ENCODE results near the gene SAA2.

The SAA2 gene

GRCh38 chr11:18248561-18248960, at the start of gene SAA2:
TSS of gene SAA2 (minus strand) at chr11:18248668. CDS start at chr11:18248011, 657 bp downstream.
- TF ChIP-seq, protein P1, sequence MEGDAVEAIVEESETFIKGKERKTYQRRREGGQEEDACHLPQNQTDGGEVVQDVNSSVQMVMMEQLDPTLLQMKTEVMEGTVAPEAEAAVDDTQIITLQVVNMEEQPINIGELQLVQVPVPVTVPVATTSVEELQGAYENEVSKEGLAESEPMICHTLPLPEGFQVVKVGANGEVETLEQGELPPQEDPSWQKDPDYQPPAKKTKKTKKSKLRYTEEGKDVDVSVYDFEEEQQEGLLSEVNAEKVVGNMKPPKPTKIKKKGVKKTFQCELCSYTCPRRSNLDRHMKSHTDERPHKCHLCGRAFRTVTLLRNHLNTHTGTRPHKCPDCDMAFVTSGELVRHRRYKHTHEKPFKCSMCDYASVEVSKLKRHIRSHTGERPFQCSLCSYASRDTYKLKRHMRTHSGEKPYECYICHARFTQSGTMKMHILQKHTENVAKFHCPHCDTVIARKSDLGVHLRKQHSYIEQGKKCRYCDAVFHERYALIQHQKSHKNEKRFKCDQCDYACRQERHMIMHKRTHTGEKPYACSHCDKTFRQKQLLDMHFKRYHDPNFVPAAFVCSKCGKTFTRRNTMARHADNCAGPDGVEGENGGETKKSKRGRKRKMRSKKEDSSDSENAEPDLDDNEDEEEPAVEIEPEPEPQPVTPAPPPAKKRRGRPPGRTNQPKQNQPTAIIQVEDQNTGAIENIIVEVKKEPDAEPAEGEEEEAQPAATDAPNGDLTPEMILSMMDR (IDR thresholded peaks at IDR 0.05; ENCODE audit: low read depth, low read length), result no peak
- no peak within 1 kb of the TSS for H3K4me3 ChIP-seq (ENCODE audit: low read depth, low read length)

DNA sequence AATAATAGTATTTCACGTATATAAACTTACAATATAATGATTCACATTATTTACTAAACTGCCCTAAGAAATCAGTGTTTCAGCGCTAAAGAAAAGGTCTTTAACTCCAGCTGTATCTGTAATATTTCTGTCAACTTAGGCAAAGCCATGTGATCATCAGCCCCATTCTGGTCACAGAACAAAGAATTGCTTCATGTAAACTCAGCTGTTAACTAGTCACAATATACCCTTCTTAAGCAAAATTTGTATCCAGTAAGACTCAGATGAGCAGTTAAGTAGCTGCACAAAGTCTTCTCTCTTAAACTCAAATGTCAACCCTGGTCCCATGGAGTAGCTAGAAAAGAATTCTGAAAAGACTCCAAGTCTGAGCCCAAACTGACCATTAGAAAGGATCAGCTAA, 46.8 kb upstream of the SAA2 start:
- no peak overlapping the region for H3K4me3 ChIP-seq (ENCODE audit: low read depth, low read length)
- TF ChIP-seq, protein P1 (IDR thresholded peaks at IDR 0.05; ENCODE audit: low read depth, low read length), result no peak

GRCh38 chr11:18294862-18295261, 46.4 kb upstream of the SAA2 start:
- no peak overlapping the region for H3K4me3 ChIP-seq (ENCODE audit: low read depth, low read length)
- TF ChIP-seq, protein P1 (IDR thresholded peaks at IDR 0.05; ENCODE audit: low read depth, low read length), result no peak

DNA sequence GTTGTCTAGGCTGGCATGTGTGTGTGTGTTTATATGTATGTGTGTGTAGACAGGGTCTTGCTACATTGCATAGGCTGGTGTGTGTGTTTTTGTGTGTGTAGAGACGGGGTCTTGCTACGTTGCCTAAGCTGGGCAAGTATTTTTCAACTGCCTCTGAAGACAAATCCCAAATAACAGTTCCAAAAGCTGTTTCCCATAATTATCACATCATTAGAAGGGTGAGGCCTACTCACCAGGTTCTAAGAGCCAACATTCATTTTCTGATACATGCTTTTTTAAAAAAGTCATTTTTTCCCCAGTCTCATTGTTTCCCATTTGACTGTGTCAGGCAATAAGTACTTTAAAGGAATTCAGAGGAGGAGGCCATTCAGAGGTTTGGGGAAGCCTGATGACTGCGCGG, 40.4 kb upstream of the SAA2 start:
- TF ChIP-seq, protein P1 (IDR thresholded peaks at IDR 0.05; ENCODE audit: low read depth, low read length), result no peak
- H3K4me3 ChIP-seq (ENCODE audit: low read depth, low read length), result no peak overlapping the region

DNA sequence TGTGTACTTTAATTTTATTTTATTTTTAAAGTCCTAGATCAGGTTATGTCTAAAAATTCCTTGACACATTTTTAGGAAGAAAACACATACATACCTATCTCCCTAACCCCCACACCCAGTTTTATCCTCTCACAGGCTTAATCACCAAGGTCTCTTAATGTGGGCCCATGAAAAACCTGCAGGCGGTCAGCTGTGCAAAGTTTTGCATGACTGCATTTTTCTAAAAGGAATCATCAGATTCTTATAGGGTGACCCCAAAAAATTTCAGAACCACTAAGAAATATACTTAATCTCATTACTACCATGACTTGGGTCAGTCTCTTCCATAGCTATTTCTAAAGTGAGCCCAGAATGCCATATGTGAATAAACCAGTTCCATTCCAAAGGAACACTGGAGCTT, 37.4 kb upstream of the SAA2 start:
- TF ChIP-seq, protein P1 (IDR thresholded peaks at IDR 0.05; ENCODE audit: low read depth, low read length), result no peak

DNA sequence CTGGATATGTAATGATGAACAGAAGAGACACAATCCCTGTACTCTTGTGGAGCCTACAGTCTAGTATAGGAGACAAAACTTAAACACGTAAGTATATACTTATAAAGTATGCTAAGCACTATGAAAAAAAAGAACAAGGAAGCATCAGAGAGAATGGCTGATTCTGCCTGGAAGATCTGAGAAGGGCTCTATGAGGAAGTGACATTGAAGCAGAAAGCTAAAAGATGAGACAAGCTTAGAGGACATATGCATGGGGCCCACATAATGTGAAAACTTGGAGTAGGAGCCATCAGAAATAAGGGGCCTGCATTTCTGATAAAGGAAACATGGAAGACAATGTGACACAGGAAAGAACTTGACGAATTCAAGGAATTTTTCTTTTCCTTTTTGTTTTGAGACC, 34.2 kb upstream of the SAA2 start:
- no peak overlapping the region for H3K4me3 ChIP-seq (ENCODE audit: low read depth, low read length)
- TF ChIP-seq, protein P1 (IDR thresholded peaks at IDR 0.05; ENCODE audit: low read depth, low read length), result no peak

More for the DNA sequence above, 37.4 kb upstream of the SAA2 start:
- no peak overlapping the region for H3K4me3 ChIP-seq (ENCODE audit: low read depth, low read length)

DNA sequence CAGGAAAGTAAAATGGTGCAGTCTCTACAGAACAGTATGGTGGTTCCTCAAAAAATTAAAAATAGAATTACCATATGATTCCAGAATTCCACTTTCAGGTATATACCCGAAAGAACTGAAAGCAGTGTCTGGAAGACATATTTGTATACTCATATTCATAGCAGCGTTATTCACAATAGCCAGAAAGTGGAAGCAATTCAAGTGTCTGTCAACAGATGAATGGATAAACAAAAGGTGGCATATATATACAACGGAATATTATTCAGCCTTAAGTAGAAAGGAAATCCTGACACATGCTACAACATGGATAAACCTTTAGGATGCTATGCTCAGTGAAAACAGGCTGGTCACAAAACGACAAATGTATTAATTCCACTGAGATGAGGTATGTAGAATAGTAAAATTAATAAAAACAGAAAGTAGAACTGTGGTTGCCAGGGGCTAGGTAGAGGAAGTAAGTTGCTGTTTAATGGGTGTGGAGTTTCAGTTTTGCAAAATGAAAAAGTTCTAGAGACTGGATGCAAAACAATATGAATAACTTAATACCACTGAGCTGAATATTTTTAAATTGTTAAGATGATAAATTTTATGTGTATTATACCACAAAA, 32.1 kb upstream of the SAA2 start:
- TF ChIP-seq, protein P1 (IDR thresholded peaks at IDR 0.05; ENCODE audit: low read depth, low read length), result no peak
- no peak overlapping the region for H3K4me3 ChIP-seq (ENCODE audit: low read depth, low read length)
